ENCODE measurements around the gene ABCG1.

The ABCG1 gene

GRCh38 chr21:42236014-42236413, 17.1 kb downstream of the ABCG1 start:
- Histone ChIP-seq H3K4me3 (ENCODE audit: low read depth, low read length) (peak overlapping the region; percentile 15), H3K36me3 (ENCODE audit: control insufficient read depth, insufficient read depth, low read length) (no peaks in the 10 kb centered on the region), H2AFZ (no peak overlapping the region), H3K79me2 (no peaks in the 10 kb centered on the region), H3K9me3 (ENCODE audit: control insufficient read depth, low read length) (no peaks in the 10 kb centered on the region), H3K27me3 (ENCODE audit: control insufficient read depth, insufficient read depth, low read length) (no peaks in the 10 kb centered on the region), H3K27ac (peak overlapping the region; percentile 47), H3K4me1 (peaks cover 37% of the 10 kb centered on the region), H3K4me2 (ENCODE audit: low read length) (peak overlapping the region; percentile 71), H3K9ac (no peak overlapping the region)
- no peak for TF ChIP-seq CTCF (IDR thresholded peaks at IDR 0.05)

GRCh38 chr21:42236693-42237092, 17.8 kb downstream of the ABCG1 start:
- H3K4me2 ChIP-seq (ENCODE audit: low read length): peak overlapping the region; percentile 27
- H3K9ac ChIP-seq: no peak overlapping the region
- TF ChIP-seq CTCF (IDR thresholded peaks at IDR 0.05): no peak
- no peaks in the 10 kb centered on the region for H3K9me3 ChIP-seq (ENCODE audit: control insufficient read depth, low read length)
- H2AFZ ChIP-seq: no peak overlapping the region
- H3K36me3 ChIP-seq (ENCODE audit: control insufficient read depth, insufficient read depth, low read length): no peaks in the 10 kb centered on the region
- peak overlapping the region; percentile 47 for H3K27ac ChIP-seq
- H3K27me3 ChIP-seq (ENCODE audit: control insufficient read depth, insufficient read depth, low read length): no peaks in the 10 kb centered on the region
- no peaks in the 10 kb centered on the region for H3K79me2 ChIP-seq
- H3K4me3 ChIP-seq (ENCODE audit: low read depth, low read length): no peak overlapping the region
- H3K4me1 ChIP-seq: peaks cover 37% of the 10 kb centered on the region

GRCh38 chr21:42237161-42237560, 18.2 kb downstream of the ABCG1 start:
- no peak overlapping the region for H3K27ac ChIP-seq
- H3K9me3 ChIP-seq (ENCODE audit: control insufficient read depth, low read length): no peaks in the 10 kb centered on the region
- no peaks in the 10 kb centered on the region for H3K79me2 ChIP-seq
- no peak for TF ChIP-seq CTCF (IDR thresholded peaks at IDR 0.05)
- H3K4me2 ChIP-seq (ENCODE audit: low read length): no peak overlapping the region
- H3K27me3 ChIP-seq (ENCODE audit: control insufficient read depth, insufficient read depth, low read length): no peaks in the 10 kb centered on the region
- H3K4me1 ChIP-seq: peaks cover 37% of the 10 kb centered on the region
- H3K4me3 ChIP-seq (ENCODE audit: low read depth, low read length): no peak overlapping the region
- no peaks in the 10 kb centered on the region for H3K36me3 ChIP-seq (ENCODE audit: control insufficient read depth, insufficient read depth, low read length)
- no peak overlapping the region for H2AFZ ChIP-seq
- H3K9ac ChIP-seq: no peak overlapping the region

- TF ChIP-seq CTCF (IDR thresholded peaks at IDR 0.05): no peak
- no peak overlapping the region for H2AFZ ChIP-seq
- no peaks in the 10 kb centered on the region for H3K27me3 ChIP-seq (ENCODE audit: control insufficient read depth, insufficient read depth, low read length)
- no peaks in the 10 kb centered on the region for H3K36me3 ChIP-seq (ENCODE audit: control insufficient read depth, insufficient read depth, low read length)
- no peak overlapping the region for H3K9ac ChIP-seq
- peaks cover 36% of the 10 kb centered on the region for H3K4me1 ChIP-seq
- H3K27ac ChIP-seq: no peak overlapping the region
- H3K4me3 ChIP-seq (ENCODE audit: low read depth, low read length): no peak overlapping the region
- no peaks in the 10 kb centered on the region for H3K79me2 ChIP-seq
- no peak overlapping the region for H3K4me2 ChIP-seq (ENCODE audit: low read length)
- H3K9me3 ChIP-seq (ENCODE audit: control insufficient read depth, low read length): no peaks in the 10 kb centered on the region
Measured at GRCh38 chr21:42237577-42237976, 18.6 kb downstream of the ABCG1 start.

GRCh38 chr21:42238185-42238934, 19.4 kb downstream of the ABCG1 start:
- Histone ChIP-seq H3K27ac (no peak overlapping the region), H3K4me3 (ENCODE audit: low read depth, low read length) (no peak overlapping the region), H3K9ac (no peak overlapping the region)

More at GRCh38 chr21:42238185-42238934, 19.4 kb downstream of the ABCG1 start:
- Histone ChIP-seq H3K27me3 (ENCODE audit: control insufficient read depth, insufficient read depth, low read length) (no peaks in the 10 kb centered on the region), H3K4me1 (peaks cover 29% of the 10 kb centered on the region), H3K36me3 (ENCODE audit: control insufficient read depth, insufficient read depth, low read length) (no peaks in the 10 kb centered on the region), H3K79me2 (no peaks in the 10 kb centered on the region), H3K9me3 (ENCODE audit: control insufficient read depth, low read length) (no peaks in the 10 kb centered on the region), H2AFZ (no peak overlapping the region), H3K4me2 (ENCODE audit: low read length) (peak overlapping the region; percentile 5)
- no peak for TF ChIP-seq CTCF (IDR thresholded peaks at IDR 0.05)

Data from parathyroid adenoma (tissue), 2 donors.